GDM1 (cell line): ENCODE data around the gene MAP4.

Experiments used
- DNase-seq: peaks from one replicate; lab custom pipeline; 2025; lab: John Stamatoyannopoulos, UW

The MAP4 gene

DNA sequence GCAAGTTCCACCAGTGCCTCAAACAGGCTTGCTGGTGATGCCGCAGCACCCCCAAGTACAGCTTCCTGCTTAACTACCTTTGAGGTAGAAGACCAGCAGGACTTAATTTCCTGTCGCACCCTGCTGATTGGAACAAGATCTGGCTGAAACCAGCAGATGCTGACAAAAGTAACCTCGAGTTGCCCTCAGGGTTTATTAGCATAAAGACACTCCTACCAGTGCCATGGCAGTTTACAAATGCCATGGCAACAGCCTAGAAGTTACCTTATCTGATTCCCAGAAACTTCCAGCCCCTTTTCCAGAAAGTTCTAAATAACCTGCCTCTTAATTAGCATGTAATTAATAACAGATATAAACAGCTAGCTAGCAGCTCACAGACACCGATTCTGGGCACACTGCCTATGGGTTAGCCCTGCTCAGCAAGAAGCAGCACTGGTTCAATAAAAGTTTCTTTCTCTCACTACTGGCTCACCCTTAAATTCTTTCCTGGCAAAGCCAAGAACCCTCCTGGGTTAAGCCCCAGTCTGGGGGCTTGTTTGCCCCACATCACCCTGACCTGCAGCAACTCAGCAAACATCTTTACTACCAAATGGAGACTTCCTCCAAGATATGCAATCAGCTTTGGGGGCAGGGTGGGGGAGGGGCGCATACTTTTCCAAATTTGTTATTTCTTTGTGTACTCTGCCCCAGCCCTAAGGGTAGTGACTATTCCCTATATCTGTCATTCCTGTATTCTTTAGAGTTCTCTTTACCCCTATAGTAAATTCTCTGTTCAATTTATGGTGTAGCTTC is 54.2 kb downstream of the MAP4 start:
- DNase-seq, result no peak

- DNase-seq, result no peak
Observed at GRCh38 chr3:47961036-47961435, 55.2 kb downstream of the MAP4 start.

DNA sequence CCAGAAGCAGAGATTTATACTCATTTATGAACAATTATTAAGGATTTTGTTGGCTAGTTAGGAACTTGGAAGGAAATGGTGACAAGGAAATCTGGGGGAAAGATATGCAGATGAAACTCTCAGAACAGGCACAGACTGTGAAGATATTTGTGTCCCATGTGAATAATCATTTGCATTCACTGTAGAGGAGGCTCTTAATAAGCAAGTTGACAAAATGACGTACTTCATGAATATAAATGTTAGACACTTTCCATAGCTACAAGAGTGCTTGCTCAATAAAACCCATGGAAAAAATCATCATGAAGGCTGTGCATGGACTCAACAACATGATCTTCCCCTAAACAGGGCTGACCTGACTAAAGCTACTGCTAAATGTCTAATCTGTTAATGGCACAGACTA is 59.7 kb downstream of the MAP4 start:
- no peak for DNase-seq

DNA sequence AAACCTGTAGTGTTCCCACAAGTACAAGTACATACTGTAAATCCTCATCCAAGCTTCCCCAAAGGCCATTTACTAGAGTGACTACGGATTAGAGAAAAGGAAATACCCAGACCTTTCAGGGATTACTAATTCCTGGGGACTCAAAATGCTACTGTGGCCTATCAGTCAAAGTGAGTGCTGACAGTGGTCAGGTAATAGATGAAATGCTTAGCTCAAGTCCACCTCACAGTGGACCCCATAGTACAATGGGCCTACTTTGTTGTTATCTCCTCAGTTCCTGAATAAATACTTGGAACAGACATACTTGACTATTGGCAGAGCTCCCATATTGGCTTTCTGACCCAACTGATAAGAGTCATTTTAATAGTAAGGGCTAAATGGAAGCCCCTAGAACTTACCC is 61.6 kb downstream of the MAP4 start:
- no peak for DNase-seq

- DNase-seq, result no peak
Observed at GRCh38 chr3:47950453-47951169, 65.6 kb downstream of the MAP4 start.

- DNase-seq, result no peak
Observed at GRCh38 chr3:47949979-47950378, 66.2 kb downstream of the MAP4 start.

DNA sequence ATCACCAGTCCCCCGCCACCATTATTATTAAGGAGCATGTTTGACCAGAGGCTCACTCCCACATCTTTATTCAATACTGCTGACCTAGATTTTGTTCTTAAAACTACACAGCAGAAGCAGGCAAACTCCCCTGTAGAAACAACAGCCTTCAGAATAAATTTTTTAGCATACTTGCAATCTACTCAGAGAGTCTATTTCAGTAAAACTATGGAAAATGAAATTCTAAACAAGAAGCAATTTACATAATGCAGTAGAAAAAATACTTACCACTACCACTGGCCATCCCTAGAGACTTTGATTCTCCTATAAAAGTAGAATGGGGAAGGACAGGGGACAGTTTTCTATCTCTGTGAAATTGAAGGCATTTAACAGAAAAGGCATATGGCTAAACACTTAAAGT is 76.0 kb downstream of the MAP4 start:
- DNase-seq, result no peak

- DNase-seq, result no peak
Observed at GRCh38 chr3:47932421-47932820, 83.8 kb downstream of the MAP4 start.

DNA sequence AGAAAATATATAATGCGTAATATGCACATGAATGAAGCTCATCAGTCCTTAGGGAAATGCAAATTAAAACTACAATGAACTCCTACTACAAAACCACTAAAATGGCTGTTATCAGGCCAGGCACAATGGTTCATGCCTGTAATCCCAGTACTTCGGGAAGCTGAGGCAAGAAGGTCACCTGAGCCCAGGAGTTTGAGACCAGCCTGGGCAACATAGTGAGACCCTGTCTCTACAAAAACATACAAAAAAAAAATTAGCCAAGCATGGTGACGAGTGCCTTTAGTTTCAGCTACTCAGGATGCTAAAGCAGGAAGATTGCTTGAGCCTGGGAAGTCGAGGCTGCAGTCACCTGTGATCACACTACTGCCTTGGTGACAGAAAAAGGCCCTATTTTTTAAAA is 85.2 kb downstream of the MAP4 start:
- no peak for DNase-seq

DNA sequence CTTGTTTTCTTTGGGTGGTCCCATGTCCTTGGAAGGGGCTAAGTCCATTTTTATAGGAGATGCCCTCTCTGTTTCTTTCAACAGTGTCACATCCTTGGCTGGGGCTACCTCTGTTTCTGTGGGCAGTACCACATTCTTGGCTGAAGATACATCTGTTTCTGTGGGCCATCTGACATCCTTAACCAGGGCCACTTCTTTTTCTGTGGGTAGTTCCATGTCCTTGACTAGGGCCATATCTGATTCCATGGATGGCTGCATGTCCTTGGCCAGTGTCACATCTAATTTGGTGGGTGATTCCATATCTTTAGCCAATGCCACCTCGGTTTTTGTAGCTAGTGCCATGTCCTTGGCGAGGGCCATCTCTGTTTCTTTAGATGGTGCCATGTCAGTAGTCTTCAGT is 99.5 kb downstream of the MAP4 start:
- DNase-seq, result no peak

DNA sequence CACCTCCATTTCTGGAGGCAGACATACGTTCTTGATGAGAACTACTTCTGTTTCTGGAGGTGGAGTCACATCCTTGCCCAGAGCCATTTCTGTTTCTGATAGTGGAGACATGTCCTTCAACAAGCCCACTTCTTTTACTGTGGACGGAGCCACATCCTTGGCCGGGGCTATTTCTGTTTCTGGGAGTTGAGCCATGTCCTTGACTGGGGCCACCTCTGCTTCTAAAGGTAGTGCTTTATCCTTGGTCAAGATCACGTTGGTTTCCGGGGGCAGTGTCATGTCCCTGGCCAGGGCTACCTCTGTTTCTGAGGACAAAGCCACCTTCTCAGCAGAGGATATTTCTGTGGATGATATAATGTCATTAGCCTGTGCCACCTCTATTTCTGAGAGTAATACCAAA is 100.0 kb downstream of the MAP4 start:
- no peak for DNase-seq

DNA sequence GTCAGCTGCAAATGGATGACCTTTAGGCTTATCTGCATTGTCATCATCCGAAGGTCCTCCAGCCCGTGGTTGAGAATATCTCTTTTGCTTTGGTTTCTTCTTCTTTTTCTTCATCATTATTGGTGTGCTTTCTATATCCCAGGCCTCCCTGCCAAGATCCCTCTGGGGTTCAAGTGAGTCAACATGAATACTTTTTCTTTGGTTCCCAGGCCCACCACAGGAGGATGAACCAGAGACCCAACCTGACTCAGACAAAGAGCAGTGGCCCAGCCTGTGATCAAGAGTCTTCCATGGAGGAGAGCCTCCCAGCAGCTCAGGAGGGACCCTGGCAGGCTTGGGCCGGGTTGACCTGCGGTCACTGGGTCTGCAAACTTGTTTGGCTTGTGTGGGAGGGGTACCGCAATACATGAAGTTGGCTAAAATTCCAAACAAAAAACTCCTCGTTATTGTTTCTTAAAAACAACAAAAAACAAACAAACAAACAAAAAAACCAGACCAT is 104.2 kb downstream of the MAP4 start:
- no peak for DNase-seq

DNA sequence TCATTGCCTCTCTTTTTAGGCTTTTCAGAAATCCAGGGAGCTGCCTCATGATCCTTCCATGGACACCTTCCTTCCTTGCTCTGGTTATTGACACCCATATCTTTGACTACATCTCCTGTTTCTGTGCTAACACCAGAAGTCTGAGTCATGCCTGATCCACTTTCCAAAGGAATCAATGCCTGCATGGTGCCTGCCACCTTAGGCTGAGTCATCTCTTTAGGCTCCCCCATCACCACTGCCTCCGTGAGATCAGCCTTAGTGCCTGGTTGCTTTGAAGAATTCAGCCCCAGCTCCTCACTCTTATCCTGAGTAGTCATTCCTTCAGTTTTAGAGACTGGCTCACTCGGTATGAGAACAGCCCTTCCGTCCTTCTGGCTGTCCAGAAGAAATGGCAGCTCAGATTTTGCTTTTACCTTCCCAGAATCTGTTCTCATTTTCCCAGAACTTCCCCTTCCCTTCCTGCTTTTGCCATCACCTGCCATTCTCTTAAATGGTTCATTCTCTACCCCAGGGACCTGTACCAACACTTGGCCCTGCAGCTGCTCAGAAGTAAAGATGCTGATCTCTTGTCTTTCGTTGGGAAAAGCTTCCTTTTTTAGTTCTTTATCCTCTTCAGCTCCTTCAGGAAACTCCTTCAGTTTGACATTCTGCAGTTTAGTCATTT is 105.3 kb downstream of the MAP4 start:
- no peak for DNase-seq

GRCh38 chr3:47910233-47910632 is 106.0 kb downstream of the MAP4 start:
- no peak for DNase-seq

- no peak for DNase-seq
Observed at GRCh38 chr3:47909607-47910006, 106.6 kb downstream of the MAP4 start.

DNA sequence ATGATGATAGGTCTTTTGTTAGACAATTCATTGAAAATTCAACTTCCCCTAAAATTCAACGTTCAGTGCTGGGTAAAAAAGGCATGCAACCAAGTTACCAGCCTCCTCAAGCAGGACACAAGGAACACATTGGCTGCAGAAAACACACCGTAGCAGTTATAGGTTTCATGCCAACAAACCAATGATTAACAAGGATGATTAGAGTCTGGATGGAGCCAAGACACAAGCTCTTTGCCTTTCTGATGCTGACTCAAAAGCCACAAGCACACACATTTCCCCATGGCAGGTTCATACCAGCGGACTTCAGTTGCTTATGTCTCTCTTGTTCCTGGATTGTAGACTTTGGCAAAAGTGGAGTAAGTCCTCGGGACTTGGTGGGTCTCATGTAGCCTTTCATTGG is 107.5 kb downstream of the MAP4 start:
- DNase-seq, result no peak

GRCh38 chr3:47907784-47908183 is 108.4 kb downstream of the MAP4 start:
- no peak for DNase-seq

DNA sequence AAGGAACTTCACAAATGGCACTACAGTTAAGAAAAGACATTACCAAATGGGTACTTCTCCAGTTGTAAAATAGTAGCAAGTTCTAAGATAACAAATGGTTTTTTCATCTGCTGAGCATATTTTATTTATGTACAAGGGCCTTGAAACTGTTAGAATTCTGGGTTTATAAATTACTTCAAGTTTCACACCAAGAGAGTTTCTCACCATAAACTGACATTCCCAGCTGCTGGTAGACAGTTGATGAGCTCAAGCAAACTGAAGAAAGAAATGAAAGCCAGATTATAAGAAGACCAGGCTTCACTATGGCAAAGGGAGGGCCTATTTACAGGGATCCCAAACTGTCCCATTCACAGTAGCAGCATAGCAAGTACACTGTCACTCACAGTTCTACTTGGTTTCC is 113.5 kb downstream of the MAP4 start:
- DNase-seq, result no peak

DNA sequence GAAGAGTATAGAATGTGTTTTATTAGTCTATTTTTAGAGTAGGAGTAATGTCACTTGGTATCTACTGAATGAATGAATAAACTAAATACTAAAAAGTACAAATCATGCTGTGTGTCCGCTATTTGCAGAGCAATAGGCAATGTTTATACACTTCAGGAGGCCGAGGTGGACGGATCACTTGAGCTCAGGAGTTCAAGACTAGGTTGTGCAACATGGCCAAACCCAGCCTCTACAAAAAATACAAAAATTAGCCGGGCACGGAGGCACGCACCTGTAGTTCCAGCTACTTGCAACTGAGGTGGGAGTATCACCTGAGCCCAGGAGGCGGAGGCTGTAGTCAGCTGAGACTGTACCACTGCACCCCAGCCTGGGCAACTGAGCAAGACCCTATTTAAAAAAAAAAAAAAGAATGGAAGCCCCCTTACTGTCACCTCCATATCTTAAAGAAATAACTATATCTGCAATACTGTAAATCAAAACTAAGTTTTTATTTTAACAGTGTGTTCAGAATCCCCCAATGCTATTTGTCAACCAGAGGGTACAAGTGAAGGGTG is 114.9 kb downstream of the MAP4 start:
- no peak for DNase-seq

DNA sequence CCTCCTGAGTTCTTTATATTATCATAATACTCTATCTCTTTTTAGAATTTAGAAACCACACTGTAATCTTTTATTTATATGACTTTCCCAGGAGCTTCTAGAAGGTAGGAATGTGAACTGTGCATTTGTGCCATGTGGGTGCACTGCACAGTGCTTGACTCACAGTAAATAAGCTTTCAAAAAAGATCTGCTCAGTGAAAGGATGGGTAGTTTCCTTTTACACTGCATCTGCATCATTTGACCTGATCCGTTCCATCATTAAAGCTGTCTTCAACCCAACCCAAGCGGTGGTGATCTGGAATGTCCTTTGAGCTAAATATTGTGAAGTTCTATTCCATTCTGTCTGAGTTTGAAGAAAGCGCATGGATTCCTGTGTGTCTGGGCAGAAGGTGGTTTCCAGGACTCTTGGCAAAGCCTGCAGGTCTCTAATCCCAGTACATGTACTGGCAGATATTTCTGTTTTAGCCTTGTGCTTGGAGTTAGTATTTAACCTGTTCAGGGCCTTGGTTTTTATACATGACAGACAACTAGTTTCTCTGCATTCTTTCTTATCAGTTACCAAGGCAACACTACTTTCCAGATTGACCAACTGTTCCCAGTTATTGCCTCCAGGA is 116.6 kb downstream of the MAP4 start:
- no peak for DNase-seq

DNA sequence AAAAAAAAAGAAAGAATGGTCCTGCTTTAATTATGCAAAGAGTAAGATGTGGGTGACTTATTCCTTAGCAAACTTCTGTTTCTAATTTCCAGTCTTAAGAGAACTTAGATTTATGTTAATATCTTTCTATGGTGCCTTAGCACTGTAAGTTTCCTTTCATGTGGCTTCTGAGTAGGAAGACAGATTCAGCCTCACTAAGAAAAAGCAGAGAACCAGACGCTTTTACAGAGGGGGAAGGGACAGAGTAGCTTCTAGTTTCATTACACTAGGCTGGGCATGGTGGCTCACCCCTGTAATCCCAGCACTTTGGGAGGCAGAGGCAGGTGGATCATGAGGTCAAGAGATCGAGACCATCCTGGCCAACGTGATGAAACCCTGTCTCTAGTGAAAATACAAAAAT is 118.3 kb downstream of the MAP4 start:
- DNase-seq, result no peak

DNA sequence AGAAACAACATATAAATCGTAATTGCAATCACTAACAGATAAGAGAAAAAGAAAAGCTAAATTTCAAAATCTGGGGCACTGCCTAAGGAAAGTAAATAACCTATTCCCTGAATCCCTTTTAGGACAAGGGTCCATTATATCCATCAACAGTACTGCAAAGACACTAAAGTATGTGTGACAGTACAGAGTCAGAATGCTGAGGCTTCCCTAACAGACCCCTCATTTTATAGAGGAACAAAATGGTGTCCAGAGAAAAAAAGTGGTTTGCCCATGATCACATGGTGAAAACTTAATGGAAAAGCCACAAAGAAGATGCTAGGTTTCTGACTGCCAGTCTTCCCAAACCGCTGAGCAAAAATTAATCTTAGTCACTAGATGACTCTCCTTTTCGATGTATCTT is 119.5 kb downstream of the MAP4 start:
- no peak for DNase-seq
